ENCODE results near the gene MYO5C.
"Not testable (repeated sequence)": the region's sequence is repeated elsewhere in the genome, so short reads cannot be mapped to it uniquely, and the experiment has no call there.

MYO5C gene

GRCh38 chr15:52290329-52290728 lies 5.3 kb downstream of the MYO5C start:
- ATAC-seq (ENCODE audit: low read depth): no peak
- H3K4me3 ChIP-seq (ENCODE audit: severe bottlenecking): no peak overlapping the region
- DNase-seq (ENCODE audit: low spot score): no peak
- TF ChIP-seq, protein P1, sequence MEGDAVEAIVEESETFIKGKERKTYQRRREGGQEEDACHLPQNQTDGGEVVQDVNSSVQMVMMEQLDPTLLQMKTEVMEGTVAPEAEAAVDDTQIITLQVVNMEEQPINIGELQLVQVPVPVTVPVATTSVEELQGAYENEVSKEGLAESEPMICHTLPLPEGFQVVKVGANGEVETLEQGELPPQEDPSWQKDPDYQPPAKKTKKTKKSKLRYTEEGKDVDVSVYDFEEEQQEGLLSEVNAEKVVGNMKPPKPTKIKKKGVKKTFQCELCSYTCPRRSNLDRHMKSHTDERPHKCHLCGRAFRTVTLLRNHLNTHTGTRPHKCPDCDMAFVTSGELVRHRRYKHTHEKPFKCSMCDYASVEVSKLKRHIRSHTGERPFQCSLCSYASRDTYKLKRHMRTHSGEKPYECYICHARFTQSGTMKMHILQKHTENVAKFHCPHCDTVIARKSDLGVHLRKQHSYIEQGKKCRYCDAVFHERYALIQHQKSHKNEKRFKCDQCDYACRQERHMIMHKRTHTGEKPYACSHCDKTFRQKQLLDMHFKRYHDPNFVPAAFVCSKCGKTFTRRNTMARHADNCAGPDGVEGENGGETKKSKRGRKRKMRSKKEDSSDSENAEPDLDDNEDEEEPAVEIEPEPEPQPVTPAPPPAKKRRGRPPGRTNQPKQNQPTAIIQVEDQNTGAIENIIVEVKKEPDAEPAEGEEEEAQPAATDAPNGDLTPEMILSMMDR (IDR thresholded peaks at IDR 0.05; ENCODE audit: poor library complexity, severe bottlenecking): no peak
- peaks cover 34% of the 10 kb centered on the region for H3K4me1 ChIP-seq (ENCODE audit: insufficient read depth, poor library complexity, severe bottlenecking)
- H3K27ac ChIP-seq (ENCODE audit: poor library complexity, severe bottlenecking): peak overlapping the region; percentile 65
- H3K27me3 ChIP-seq (ENCODE audit: insufficient read depth, poor library complexity, severe bottlenecking): no peaks in the 10 kb centered on the region
- H3K36me3 ChIP-seq (ENCODE audit: low read depth): peaks cover 10% of the 10 kb centered on the region
- no peaks in the 10 kb centered on the region for H3K9me3 ChIP-seq (ENCODE audit: severe bottlenecking)

- Histone ChIP-seq H3K27me3 (ENCODE audit: insufficient read depth, poor library complexity, severe bottlenecking) (no peaks in the 10 kb centered on the region), H3K9me3 (ENCODE audit: severe bottlenecking) (no peaks in the 10 kb centered on the region), H3K4me1 (ENCODE audit: insufficient read depth, poor library complexity, severe bottlenecking) (peaks cover 34% of the 10 kb centered on the region), H3K27ac (ENCODE audit: poor library complexity, severe bottlenecking) (peak overlapping the region; percentile 65), H3K4me3 (ENCODE audit: severe bottlenecking) (no peak overlapping the region), H3K36me3 (ENCODE audit: low read depth) (peaks cover 10% of the 10 kb centered on the region)
- DNase-seq (ENCODE audit: low spot score) (no peak), ATAC-seq (ENCODE audit: low read depth) (no peak; the same call in 2 of the 3 replicates)
- TF ChIP-seq, protein P1 (IDR thresholded peaks at IDR 0.05; ENCODE audit: poor library complexity, severe bottlenecking): no peak
Measured at GRCh38 chr15:52289629-52290081, 5.9 kb downstream of the MYO5C start.

GRCh38 chr15:52288986-52289385 lies 6.6 kb downstream of the MYO5C start:
- Histone ChIP-seq H3K36me3 (ENCODE audit: low read depth) (peaks cover 10% of the 10 kb centered on the region), H3K4me3 (ENCODE audit: severe bottlenecking) (no peak overlapping the region), H3K4me1 (ENCODE audit: insufficient read depth, poor library complexity, severe bottlenecking) (peaks cover 38% of the 10 kb centered on the region), H3K27me3 (ENCODE audit: insufficient read depth, poor library complexity, severe bottlenecking) (no peaks in the 10 kb centered on the region), H3K27ac (ENCODE audit: poor library complexity, severe bottlenecking) (peak overlapping the region; percentile 65), H3K9me3 (ENCODE audit: severe bottlenecking) (no peaks in the 10 kb centered on the region)
- ATAC-seq (ENCODE audit: low read depth): no peak
- TF ChIP-seq, protein P1 (IDR thresholded peaks at IDR 0.05; ENCODE audit: poor library complexity, severe bottlenecking): no peak
- DNase-seq (ENCODE audit: low spot score): no peak

DNA sequence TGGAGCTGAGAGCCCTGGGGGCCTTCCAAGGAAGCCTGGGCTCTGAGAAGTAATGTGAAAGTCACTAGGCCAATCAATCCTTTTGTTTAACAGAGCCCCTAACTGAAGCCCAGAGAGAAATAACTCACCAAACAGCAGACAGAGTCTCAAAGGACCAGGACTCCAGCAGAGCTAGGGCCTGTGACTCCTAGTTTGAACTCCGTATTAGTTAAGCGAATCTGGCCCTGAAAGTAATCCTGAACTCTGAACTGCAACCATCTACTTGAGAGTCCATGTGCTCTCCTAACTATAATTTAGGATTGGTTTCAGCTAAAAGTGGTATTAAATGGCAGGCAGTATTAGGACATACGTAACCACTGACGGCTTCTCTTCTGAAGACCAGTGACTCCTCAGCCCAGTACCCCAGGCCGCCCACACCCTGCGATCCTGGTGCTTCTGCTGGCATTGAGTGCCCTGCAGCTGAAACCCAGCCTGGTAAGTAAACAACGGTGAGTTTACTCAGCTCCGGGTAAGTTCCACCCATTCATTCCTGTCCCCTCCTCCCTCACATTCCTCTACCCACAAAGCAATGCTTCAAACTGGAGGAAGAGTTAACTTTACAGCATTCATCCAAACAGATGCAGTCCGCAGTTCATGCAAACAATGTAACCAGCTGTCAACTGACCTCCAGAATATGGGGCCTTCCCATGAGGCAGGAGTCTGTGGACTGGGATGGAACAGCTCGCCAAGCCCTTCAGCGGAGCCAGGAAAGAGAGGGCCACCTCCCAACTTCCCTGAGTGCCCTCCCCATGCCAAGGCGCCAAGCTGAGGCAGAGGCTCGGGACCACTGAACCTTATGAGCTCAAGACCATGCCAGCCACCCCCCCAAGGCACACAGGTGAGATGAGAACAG lies 7.3 kb downstream of the MYO5C start:
- Histone ChIP-seq H3K36me3 (ENCODE audit: low read depth) (peaks cover 15% of the 10 kb centered on the region), H3K4me1 (ENCODE audit: insufficient read depth, poor library complexity, severe bottlenecking) (peaks cover 38% of the 10 kb centered on the region), H3K27me3 (ENCODE audit: insufficient read depth, poor library complexity, severe bottlenecking) (no peaks in the 10 kb centered on the region), H3K9me3 (ENCODE audit: severe bottlenecking) (no peaks in the 10 kb centered on the region), H3K27ac (ENCODE audit: poor library complexity, severe bottlenecking) (peak overlapping the region; percentile 65), H3K4me3 (ENCODE audit: severe bottlenecking) (no peak overlapping the region)
- TF ChIP-seq, protein P1 (IDR thresholded peaks at IDR 0.05; ENCODE audit: poor library complexity, severe bottlenecking): no peak
- ATAC-seq (ENCODE audit: low read depth) (peak; percentile 98), DNase-seq (ENCODE audit: low spot score) (peak; percentile 96)

DNA sequence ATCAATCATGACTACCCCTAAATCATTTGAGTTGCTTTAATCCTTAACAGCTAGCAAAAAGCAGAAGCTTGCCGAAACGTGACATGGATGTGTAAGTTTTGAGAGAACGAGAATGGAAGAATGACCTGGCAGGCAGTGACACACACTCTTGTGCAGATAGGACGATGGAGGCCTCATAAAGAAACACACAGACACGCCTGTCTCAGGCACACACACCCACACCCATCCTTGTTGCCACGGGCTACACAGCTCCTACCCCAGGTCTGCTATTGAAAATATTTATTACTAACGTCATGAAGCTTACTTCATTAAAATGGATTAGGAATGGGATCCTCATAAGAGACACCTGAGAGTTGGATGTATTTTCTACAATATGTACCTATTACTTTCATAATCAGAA lies 8.5 kb downstream of the MYO5C start:
- H3K4me1 ChIP-seq (ENCODE audit: insufficient read depth, poor library complexity, severe bottlenecking): peaks cover 38% of the 10 kb centered on the region
- H3K27ac ChIP-seq (ENCODE audit: poor library complexity, severe bottlenecking): peak overlapping the region; percentile 65
- ATAC-seq (ENCODE audit: low read depth): no peak
- peaks cover 24% of the 10 kb centered on the region for H3K36me3 ChIP-seq (ENCODE audit: low read depth)
- TF ChIP-seq, protein P1 (IDR thresholded peaks at IDR 0.05; ENCODE audit: poor library complexity, severe bottlenecking): no peak
- no peaks in the 10 kb centered on the region for H3K27me3 ChIP-seq (ENCODE audit: insufficient read depth, poor library complexity, severe bottlenecking)
- no peak overlapping the region for H3K4me3 ChIP-seq (ENCODE audit: severe bottlenecking)
- H3K9me3 ChIP-seq (ENCODE audit: severe bottlenecking): no peaks in the 10 kb centered on the region
- no peak for DNase-seq (ENCODE audit: low spot score)

GRCh38 chr15:52285941-52286340 lies 9.7 kb downstream of the MYO5C start:
- H3K27ac ChIP-seq (ENCODE audit: poor library complexity, severe bottlenecking); H3K9me3 ChIP-seq (ENCODE audit: severe bottlenecking); H3K4me3 ChIP-seq (ENCODE audit: severe bottlenecking); H3K27me3 ChIP-seq (ENCODE audit: insufficient read depth, poor library complexity, severe bottlenecking); ATAC-seq (ENCODE audit: low read depth); DNase-seq (ENCODE audit: low spot score): not testable (repeated sequence)
- Histone ChIP-seq H3K4me1 (ENCODE audit: insufficient read depth, poor library complexity, severe bottlenecking) (peaks cover 38% of the 10 kb centered on the region), H3K36me3 (ENCODE audit: low read depth) (peaks cover 26% of the 10 kb centered on the region)

Measured in RWPE2 (cell line).